NCI-H524 treated with DMSO at 0.1 percent for 48 hours (cell line): Measurements from ENCODE around the gene PIERCE2.
"Not testable (repeated sequence)": the region's sequence is repeated elsewhere in the genome, so short reads cannot be mapped to it uniquely, and the experiment has no call there.

ENCODE experiments used
- DNase-seq: peaks from one replicate; lab custom pipeline; 2025; lab: John Stamatoyannopoulos, UW

Gene PIERCE2

GRCh38 chr15:55434989-55435825 is 26.9 kb downstream of the PIERCE2 start:
- DNase-seq, result peak; percentile 59

GRCh38 chr15:55443141-55443540 is 34.8 kb downstream of the PIERCE2 start:
- not testable (repeated sequence) for DNase-seq

- DNase-seq, result not testable (repeated sequence)
Observed at GRCh38 chr15:55445936-55446335, 37.6 kb downstream of the PIERCE2 start.

GRCh38 chr15:55446379-55447029 is 38.2 kb downstream of the PIERCE2 start:
- not testable (repeated sequence) for DNase-seq

GRCh38 chr15:55447030-55447394 is 38.7 kb downstream of the PIERCE2 start:
- not testable (repeated sequence) for DNase-seq

GRCh38 chr15:55457401-55458022 is 49.2 kb downstream of the PIERCE2 start:
- DNase-seq, result no peak

GRCh38 chr15:55461447-55461846 is 53.2 kb downstream of the PIERCE2 start:
- no peak for DNase-seq

- no peak for DNase-seq
Observed at GRCh38 chr15:55468321-55468720, 60.0 kb downstream of the PIERCE2 start.
